Memory B cell (primary cell): ENCODE results near the gene COL7A1.
"Not testable (repeated sequence)": the region's sequence is repeated elsewhere in the genome, so short reads cannot be mapped to it uniquely, and the experiment has no call there.

ENCODE experiments used
- ATAC-seq: fragments of 150-1000 bp; cut with Tn5 transposase; 2 replicates; pipeline ENCODE4 v1.10.0; 2021; ENCODE audit warnings: low read depth, mild to moderate bottlenecking, moderate library complexity
- DNase-seq, 2 donors: peaks; one replicate each; pipeline ENCODE4 v3.0.0; 2022; ENCODE audit warnings: low spot score in 2 of 2
- H3K27ac Mint-ChIP-seq: one replicate; pipeline ENCODE4 v1.8.0; 2022; ENCODE audit warnings: mild to moderate bottlenecking, moderate library complexity, mixed read lengths
- H3K27me3 Mint-ChIP-seq: one replicate; pipeline ENCODE4 v1.8.0; 2022; ENCODE audit warnings: mixed read lengths
- H3K36me3 Mint-ChIP-seq: one replicate; pipeline ENCODE4 v1.8.0; 2022; ENCODE audit warnings: mild to moderate bottlenecking, mixed read lengths
- H3K4me1 Mint-ChIP-seq: one replicate; pipeline ENCODE4 v1.8.0; 2022; ENCODE audit warnings: mixed read lengths
- H3K4me3 Mint-ChIP-seq: one replicate; pipeline ENCODE4 v1.8.0; 2022; ENCODE audit warnings: mild to moderate bottlenecking, moderate library complexity, mixed read lengths
- H3K9me3 Mint-ChIP-seq: one replicate; pipeline ENCODE4 v1.8.0; 2022; ENCODE audit warnings: mixed read lengths

COL7A1 gene

GRCh38 chr3:48536785-48537184 lies 58.3 kb downstream of the COL7A1 start:
- ATAC-seq (no peak), DNase-seq (no peak)
- Mint-ChIP-seq H3K27ac (no peak overlapping the region), H3K4me3 (no peak overlapping the region), H3K36me3 (no peaks in the 10 kb centered on the region), H3K27me3 (no peaks in the 10 kb centered on the region), H3K9me3 (no peaks in the 10 kb centered on the region), H3K4me1 (no peaks in the 10 kb centered on the region)

DNA sequence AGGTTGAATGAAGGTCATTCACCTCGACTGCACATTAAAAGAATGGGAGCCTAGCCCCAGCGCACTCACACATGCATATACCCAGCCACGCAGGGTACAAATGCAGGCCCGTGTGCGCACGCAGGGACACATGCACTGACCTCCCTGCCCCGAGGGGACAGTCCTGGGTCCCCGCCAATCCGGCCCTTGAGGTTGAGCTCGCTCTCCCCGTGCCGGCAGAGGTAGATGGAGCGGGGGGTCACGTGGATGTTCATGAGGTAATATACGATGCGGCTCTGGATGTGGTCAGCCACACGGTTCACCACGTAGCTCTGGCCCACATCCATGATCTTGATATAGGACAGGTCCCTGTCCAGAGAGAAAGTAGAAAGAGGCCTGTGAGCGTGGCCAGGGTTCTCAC lies 59.0 kb downstream of the COL7A1 start:
- no peaks in the 10 kb centered on the region for H3K27me3 Mint-ChIP-seq
- no peak overlapping the region for H3K4me3 Mint-ChIP-seq
- H3K27ac Mint-ChIP-seq: no peak overlapping the region
- no peaks in the 10 kb centered on the region for H3K4me1 Mint-ChIP-seq
- no peaks in the 10 kb centered on the region for H3K36me3 Mint-ChIP-seq
- H3K9me3 Mint-ChIP-seq: no peaks in the 10 kb centered on the region
- DNase-seq (no peak), ATAC-seq (no peak)

- Mint-ChIP-seq H3K4me3 (no peak overlapping the region), H3K9me3 (no peaks in the 10 kb centered on the region), H3K36me3 (no peaks in the 10 kb centered on the region), H3K4me1 (no peaks in the 10 kb centered on the region), H3K27me3 (no peaks in the 10 kb centered on the region), H3K27ac (no peak overlapping the region)
- ATAC-seq: no peak
- DNase-seq: no peak
These were observed 59.6 kb downstream of the COL7A1 start for GRCh38 chr3:48535578-48535977.

GRCh38 chr3:48532977-48533337 lies 62.2 kb downstream of the COL7A1 start:
- ATAC-seq (no peak), DNase-seq (no peak)
- Mint-ChIP-seq H3K4me3 (no peak overlapping the region), H3K9me3 (no peaks in the 10 kb centered on the region), H3K27ac (no peak overlapping the region), H3K36me3 (no peaks in the 10 kb centered on the region), H3K27me3 (no peaks in the 10 kb centered on the region), H3K4me1 (no peaks in the 10 kb centered on the region)

DNA sequence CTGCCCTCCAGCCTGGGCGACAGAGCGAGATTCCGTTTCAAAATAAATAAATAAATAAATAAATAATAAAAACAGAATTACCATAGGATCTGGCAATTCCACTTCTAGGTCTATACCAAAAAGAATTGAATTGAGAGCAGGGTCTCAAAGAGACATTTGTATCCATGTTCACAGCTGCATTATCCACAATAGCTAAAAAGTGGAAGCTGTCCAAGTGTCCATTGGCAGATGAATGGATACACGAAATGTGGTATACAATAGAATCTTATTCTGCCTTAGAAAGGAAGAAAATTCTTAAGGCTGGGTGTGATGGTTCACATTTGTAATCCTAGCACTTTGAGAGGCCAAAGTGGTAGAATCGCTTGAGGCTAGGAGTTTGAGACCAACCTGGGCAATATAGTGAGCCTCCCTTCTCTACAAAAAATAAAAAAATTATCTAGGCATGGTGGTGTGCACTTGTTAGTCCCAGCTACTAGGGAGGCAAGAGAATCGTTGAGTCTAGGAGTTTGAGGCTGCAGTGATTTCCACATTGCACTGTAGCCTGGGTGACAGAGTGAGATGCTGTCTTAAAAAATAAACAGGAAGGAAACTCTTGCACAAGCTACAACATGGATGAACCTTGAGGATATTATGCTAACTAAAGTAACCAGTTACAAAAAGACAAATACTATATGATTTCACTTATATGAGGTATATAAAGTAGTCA lies 62.7 kb downstream of the COL7A1 start:
- Mint-ChIP-seq H3K4me1 (no peaks in the 10 kb centered on the region), H3K9me3 (no peaks in the 10 kb centered on the region), H3K27ac (no peak overlapping the region), H3K27me3 (no peaks in the 10 kb centered on the region), H3K36me3 (peaks cover under 1% of the 10 kb centered on the region), H3K4me3 (no peak overlapping the region)
- DNase-seq: no peak
- ATAC-seq: no peak

DNA sequence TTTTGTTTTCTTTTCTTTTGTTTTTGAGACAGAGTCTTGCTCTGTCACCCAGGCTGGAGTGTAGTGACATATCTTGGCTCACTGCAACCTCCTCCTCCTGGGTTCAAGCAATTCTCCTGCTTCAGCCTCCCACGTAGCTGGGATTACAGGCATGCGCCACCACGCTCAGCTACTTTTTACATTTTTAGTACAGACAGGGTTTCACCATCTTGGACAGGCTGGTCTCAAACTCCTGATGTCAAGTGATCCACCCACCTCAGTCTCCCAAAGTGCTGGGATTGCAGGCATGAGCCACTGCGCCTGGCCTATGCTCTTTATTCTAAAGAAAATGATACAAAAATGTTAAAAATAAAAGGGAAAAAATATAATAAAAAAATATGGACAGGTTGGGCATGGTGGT lies 64.4 kb downstream of the COL7A1 start:
- H3K27me3 Mint-ChIP-seq, H3K36me3 Mint-ChIP-seq, H3K27ac Mint-ChIP-seq, H3K9me3 Mint-ChIP-seq, H3K4me3 Mint-ChIP-seq, DNase-seq, ATAC-seq, H3K4me1 Mint-ChIP-seq: not testable (repeated sequence)

DNA sequence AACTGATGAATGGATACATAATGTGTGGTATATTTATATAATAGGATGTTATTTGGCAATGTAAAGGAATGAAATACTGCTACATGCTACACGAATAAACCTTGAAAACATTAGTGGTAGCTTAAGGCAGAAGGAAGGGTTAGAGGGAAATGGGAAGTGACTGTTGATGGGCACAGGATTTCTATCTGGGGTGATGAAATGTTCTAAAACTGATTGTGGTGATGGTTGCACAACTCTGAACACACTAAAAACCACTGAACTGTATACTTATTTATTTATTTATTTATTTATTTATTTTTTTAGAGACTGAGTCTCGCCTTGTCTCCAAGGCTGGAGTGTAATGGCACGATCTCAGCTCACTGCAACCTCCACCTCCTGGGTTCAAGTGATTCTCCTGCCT lies 66.4 kb downstream of the COL7A1 start:
- no peak overlapping the region for H3K4me3 Mint-ChIP-seq
- no peaks in the 10 kb centered on the region for H3K27me3 Mint-ChIP-seq
- H3K9me3 Mint-ChIP-seq: no peaks in the 10 kb centered on the region
- no peak for ATAC-seq
- no peak overlapping the region for H3K27ac Mint-ChIP-seq
- H3K4me1 Mint-ChIP-seq: no peaks in the 10 kb centered on the region
- peaks cover 2% of the 10 kb centered on the region for H3K36me3 Mint-ChIP-seq
- DNase-seq: no peak

DNA sequence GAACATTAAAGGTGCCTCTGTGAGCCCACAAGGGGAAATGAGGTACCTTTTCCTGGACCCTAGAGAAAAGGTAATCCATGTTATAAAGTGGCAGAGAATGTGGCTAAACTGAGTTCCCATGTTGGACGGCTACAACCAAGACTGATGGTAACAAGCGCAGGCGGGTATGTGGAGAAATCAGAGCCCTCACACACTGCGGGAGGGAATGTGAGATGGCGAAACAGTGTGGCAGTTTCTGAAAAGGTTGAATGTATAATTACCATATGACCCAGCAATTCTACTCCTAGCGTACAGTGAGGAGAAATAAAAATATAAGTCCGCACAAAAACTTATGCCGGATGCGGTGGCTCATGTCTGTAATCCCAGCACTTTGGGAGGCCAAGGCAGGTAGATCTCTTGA lies 67.1 kb downstream of the COL7A1 start:
- Mint-ChIP-seq H3K27ac (no peak overlapping the region), H3K9me3 (no peaks in the 10 kb centered on the region), H3K27me3 (no peaks in the 10 kb centered on the region), H3K36me3 (peaks cover 2% of the 10 kb centered on the region), H3K4me3 (no peak overlapping the region), H3K4me1 (no peaks in the 10 kb centered on the region)
- ATAC-seq (no peak), DNase-seq (no peak)

GRCh38 chr3:48524970-48525369 lies 70.2 kb downstream of the COL7A1 start:
- Mint-ChIP-seq H3K4me3 (no peak overlapping the region), H3K9me3 (no peaks in the 10 kb centered on the region), H3K4me1 (no peaks in the 10 kb centered on the region)

DNA sequence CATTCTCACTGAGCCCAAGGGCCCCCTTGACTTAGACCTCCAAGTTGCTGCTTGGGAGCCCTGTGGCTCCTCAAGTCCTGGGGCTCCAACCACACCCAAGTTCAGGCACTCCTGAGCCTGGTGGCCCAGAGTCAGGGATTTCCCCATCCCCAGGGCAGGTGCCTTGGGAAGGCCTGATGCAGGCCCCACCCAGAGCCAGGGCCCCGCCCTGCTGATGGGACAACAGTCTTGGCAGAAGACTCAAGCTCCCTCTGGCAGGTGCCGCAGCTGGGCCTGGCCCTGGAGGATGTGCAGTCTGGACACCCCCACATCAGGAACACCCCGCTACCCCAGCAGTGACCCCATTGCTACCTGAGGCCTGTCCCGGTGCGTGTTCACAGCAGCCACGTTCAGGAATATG lies 73.5 kb downstream of the COL7A1 start:
- Mint-ChIP-seq H3K9me3 (no peaks in the 10 kb centered on the region), H3K27ac (no peak overlapping the region), H3K27me3 (peaks cover under 1% of the 10 kb centered on the region), H3K36me3 (no peaks in the 10 kb centered on the region), H3K4me1 (no peaks in the 10 kb centered on the region), H3K4me3 (no peak overlapping the region)
- no peak for ATAC-seq
- no peak for DNase-seq

More at GRCh38 chr3:48524970-48525369, 70.2 kb downstream of the COL7A1 start:
- Mint-ChIP-seq H3K27ac (no peak overlapping the region), H3K27me3 (no peaks in the 10 kb centered on the region), H3K36me3 (peaks cover 2% of the 10 kb centered on the region)
- DNase-seq (no peak), ATAC-seq (no peak)

- Mint-ChIP-seq H3K27me3 (peaks cover 2% of the 10 kb centered on the region), H3K9me3 (no peaks in the 10 kb centered on the region), H3K4me1 (no peaks in the 10 kb centered on the region), H3K4me3 (no peak overlapping the region), H3K27ac (no peak overlapping the region), H3K36me3 (no peaks in the 10 kb centered on the region)
- DNase-seq: no peak
- no peak for ATAC-seq
These were observed 75.9 kb downstream of the COL7A1 start for GRCh38 chr3:48519277-48519643.

GRCh38 chr3:48518638-48519276 lies 76.4 kb downstream of the COL7A1 start:
- ATAC-seq (no peak), DNase-seq (no peak)
- no peak overlapping the region for H3K4me3 Mint-ChIP-seq
- H3K4me1 Mint-ChIP-seq: no peaks in the 10 kb centered on the region
- no peaks in the 10 kb centered on the region for H3K36me3 Mint-ChIP-seq
- H3K27ac Mint-ChIP-seq: no peak overlapping the region
- H3K9me3 Mint-ChIP-seq: no peaks in the 10 kb centered on the region
- peaks cover 2% of the 10 kb centered on the region for H3K27me3 Mint-ChIP-seq

- no peaks in the 10 kb centered on the region for H3K36me3 Mint-ChIP-seq
- no peak overlapping the region for H3K27ac Mint-ChIP-seq
- no peaks in the 10 kb centered on the region for H3K4me1 Mint-ChIP-seq
These were observed 77.1 kb downstream of the COL7A1 start for GRCh38 chr3:48518069-48518468.

DNA sequence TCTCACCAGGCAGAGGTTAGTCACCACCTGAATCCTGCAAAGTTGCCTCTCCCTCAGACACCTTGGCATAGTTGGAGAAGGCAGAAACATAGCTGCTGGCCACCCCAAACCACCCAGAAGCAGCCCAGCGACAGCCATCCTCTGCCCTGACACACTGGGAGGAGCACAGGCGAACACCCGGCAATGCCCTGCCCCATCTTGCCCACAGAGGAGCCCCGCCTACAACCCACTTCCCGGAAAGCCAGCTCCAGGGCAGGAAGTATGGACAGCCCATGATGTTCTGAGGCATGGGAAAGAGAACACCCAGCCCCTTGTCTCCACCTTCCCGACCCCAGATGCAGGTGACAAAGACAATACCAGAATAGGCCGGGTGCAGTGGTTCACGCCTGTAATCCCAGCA lies 78.6 kb downstream of the COL7A1 start:
- no peak for ATAC-seq
- no peak overlapping the region for H3K27ac Mint-ChIP-seq

More at GRCh38 chr3:48518069-48518468, 77.1 kb downstream of the COL7A1 start:
- H3K4me3 Mint-ChIP-seq: no peak overlapping the region
- DNase-seq: no peak
- peaks cover 2% of the 10 kb centered on the region for H3K27me3 Mint-ChIP-seq
- ATAC-seq: no peak
- no peaks in the 10 kb centered on the region for H3K9me3 Mint-ChIP-seq

More for the DNA sequence above, 78.6 kb downstream of the COL7A1 start:
- no peaks in the 10 kb centered on the region for H3K4me1 Mint-ChIP-seq
- no peak for DNase-seq
- H3K9me3 Mint-ChIP-seq: no peaks in the 10 kb centered on the region
- no peak overlapping the region for H3K4me3 Mint-ChIP-seq
- peaks cover 2% of the 10 kb centered on the region for H3K27me3 Mint-ChIP-seq
- H3K36me3 Mint-ChIP-seq: no peaks in the 10 kb centered on the region
